Heart right ventricle (tissue), 16 donors: ENCODE results near the gene KIF15. TPM values are rescaled to one million over a fixed set of nuclear protein-coding genes. Genes with fewer than 3 reads are reported as not detected.

ENCODE experiments used
- ATAC-seq, 8 donors: fragments of 200-7000 bp; cut with Tn5 transposase; one replicate each; pipeline ENCODE4 v1.9.1; 2020; ENCODE audit warnings: mild to moderate bottlenecking in 8 of 8, moderate library complexity in 8 of 8, moderate number of reproducible peaks in 1 of 8
- DNase-seq, 2 donors: peaks; one replicate each; pipeline ENCODE4 v3.0.0-alpha.2; 2020
- H3K27ac ChIP-seq, 10 donors: fragments of 200-600 bp; sonication (generic) in 2 of 10; one replicate each; pipeline versions ENCODE4 v1.5.0 to v1.8.0; 2020 to 2022; ENCODE audit warnings: mild to moderate bottlenecking in 3 of 10
- H3K27me3 ChIP-seq, 7 donors: fragments of 200-600 bp; one replicate each; pipeline ENCODE4 v1.8.0; 2021 to 2022; ENCODE audit warnings: mild to moderate bottlenecking in 2 of 7
- H3K36me3 ChIP-seq, 9 donors: fragments of 200-600 bp; sonication (generic) in 1 of 9; one replicate each; pipeline versions ENCODE4 v1.5.0 to v1.8.0; 2020 to 2022; ENCODE audit warnings: mild to moderate bottlenecking in 2 of 9
- H3K4me1 ChIP-seq, 9 donors: fragments of 200-600 bp; sonication (generic) in 1 of 9; one replicate each; pipeline versions ENCODE4 v1.5.0 to v1.8.0; 2020 to 2022; ENCODE audit warnings: mild to moderate bottlenecking in 4 of 9
- H3K4me3 ChIP-seq, 10 donors: fragments of 200-600 bp; sonication (generic) in 2 of 10; one replicate each; pipeline versions ENCODE4 v1.5.0 to v1.8.0; 2020 to 2022; ENCODE audit warnings: mild to moderate bottlenecking in 7 of 10, moderate library complexity in 2 of 10
- H3K9me3 ChIP-seq, 11 donors: fragments of 200-600 bp in 10 of 11; sonication (generic) in 2 of 11; one replicate each; pipeline versions ENCODE4 v1.5.0 to v1.8.0; 2013 to 2022; ENCODE audit warnings: mild to moderate bottlenecking in 2 of 11, control low read depth in 1 of 11, moderate library complexity in 1 of 11
- CTCF ChIP-seq, 9 donors: fragments of 200-600 bp; sonication (generic) in 2 of 9; IDR thresholded peaks; one replicate each; pipeline versions ENCODE4 v1.5.0 to v1.8.0; 2021 to 2022; ENCODE audit warnings: antibody characterized with exemption in 9 of 9, mild to moderate bottlenecking in 5 of 9, moderate library complexity in 1 of 9
- WGBS, 2 donors: extraction: QIAGEN DNeasy Blood & Tissue Kit; methylation state at CpG; one replicate each; pipeline ENCODE4 v1.1.7; 2013; ENCODE audit warnings: inconsistent platforms in 1 of 2; 5-methylcytosine and 5-hydroxymethylcytosine counted together
- intact Hi-C, 10 donors: fragments of 100-400 bp; cut with DNase I; formaldehyde crosslinking; loops; one replicate each; pipeline versions ENCODE4 v1.11.1 to v1.14.2; 2022
- polyA plus RNA-seq, 2 donors: library from polyadenylated mRNA; stranded (reverse); fragments of 200-250 nt; gene quantifications; one replicate each; pipeline ENCODE4 v1.2.3, GENCODE V29; 2013
- total RNA-seq, 10 donors: library from RNA; stranded (reverse); fragmentation: NEBNext Ultra II Directional in 3 of 10; extraction: Animal tissue kit (Norgen Biotek cat#: 25700) in 3 of 10; gene quantifications; one replicate each; pipeline versions ENCODE4 v1.2.1 to v1.2.4, GENCODE V29; 2021 to 2023
- donor health status: Arrhythmogenic right ventricular cardiomyopathy.
- donor health status: ischemic (EF 13 %, LVEDD 7.1; RV severe dilation, severe dysfunction).
- donor health status: healthy with polysubstance abuse.
- donor health status: DM: no; HTN: yes; CAD: no.
- donor health status: DM: no; HTN: no; CAD: no.
- donor health status: ischemic (EF 25% LVEDD 6.9; RV normal size, moderate dysfunction).
- donor health status: ischemic (EF 25% LVEDD 5.7; RV mildly dilated, moderate dysfunction).
- donor health status: healthy.
- donor health status: DM: yes; HTN: yes; CAD: no.
- donor health status: Ischemic cardiomyopathy.
- donor health status: ischemic (EF 35%, LVEDD 5.7; RV mildly dilated, moderate dysfunction).
- donor health status: nonischemic (EF 11% LVEDD 7.7; RV severe dilation, severe dysfunction).
- donor health status: DM: yes; HTN: yes; CAD: no.
- donor health status: PGD.
- donor health status: ischemic (EF 29% LVEDD 5.4; RV normal size, mild dysfunction).
- donor health status: nonischemic (EF 23%, LVEDD 6.1; RV moderate dilation, normal function).

The KIF15 gene
- total and polyA plus RNA-seq, 12 donors = 0.17 to 1.9 (median 0.36) TPM

GRCh38 chr3:44832965-44833364, 71.4 kb downstream of the KIF15 start:
- ATAC-seq (peak in 1 of 8 donors; percentile 53), DNase-seq (no peak)
- H3K36me3 ChIP-seq = peaks cover 0 to 27% (median 0%) of the 10 kb centered on the region in 9 donors
- 65 to 74% methylated on average over 2 of the region's 2 CpGs for WGBS, 2 donors
- H3K4me3 ChIP-seq = peak overlapping the region in 6 of 10 donors; percentile 9 to 30 (median 23)
- intact Hi-C loops = no loop called here
- H3K27ac ChIP-seq = peak overlapping the region in 5 of 10 donors; percentile 16 to 42 (median 38)
- peaks cover 0 to 7% (median 0%) of the 10 kb centered on the region in 9 donors for H3K4me1 ChIP-seq
- H3K27me3 ChIP-seq = no peaks in the 10 kb centered on the region
- no peak for TF ChIP-seq CTCF (IDR thresholded peaks at IDR 0.05)
- H3K9me3 ChIP-seq = peaks cover 0 to 22% (median 6%) of the 10 kb centered on the region in 11 donors

GRCh38 chr3:44833394-44833793, 71.8 kb downstream of the KIF15 start:
- no peak for DNase-seq
- Histone ChIP-seq H3K9me3 (peaks cover 0 to 22% (median 6%) of the 10 kb centered on the region in 11 donors), H3K4me1 (peaks cover 0 to 7% (median 0%) of the 10 kb centered on the region in 9 donors), H3K4me3 (peak overlapping the region in 6 of 10 donors; percentile 9 to 30 (median 23)), H3K36me3 (peaks cover 0 to 29% (median 0%) of the 10 kb centered on the region in 9 donors), H3K27ac (peak overlapping the region in 5 of 10 donors; percentile 16 to 42 (median 38)), H3K27me3 (no peaks in the 10 kb centered on the region)
- ATAC-seq = peak in 3 of 8 donors; percentile 39 to 74 (median 67)
- WGBS, 2 donors = 43 to 59% methylated on average over 7 of the region's 7 CpGs
- intact Hi-C loops = no loop called here
- TF ChIP-seq CTCF (IDR thresholded peaks at IDR 0.05) = no peak

- DNase-seq (no peak), ATAC-seq (no peak)
- 94 to 100% methylated on average over 3 of the region's 3 CpGs for WGBS, 2 donors
- Histone ChIP-seq H3K9me3 (peaks cover 0 to 22% (median 6%) of the 10 kb centered on the region in 11 donors), H3K4me3 (no peak overlapping the region), H3K27me3 (no peaks in the 10 kb centered on the region), H3K36me3 (peaks cover 0 to 40% (median 0%) of the 10 kb centered on the region in 9 donors), H3K27ac (no peak overlapping the region), H3K4me1 (peaks cover 0 to 7% (median 0%) of the 10 kb centered on the region in 9 donors)
- intact Hi-C loops = no loop called here
- TF ChIP-seq CTCF (IDR thresholded peaks at IDR 0.05) = no peak
These were observed 74.1 kb downstream of the KIF15 start for GRCh38 chr3:44835684-44836083.

- intact Hi-C loops = no loop called here
- peaks cover 0 to 5% (median 0%) of the 10 kb centered on the region in 11 donors for H3K9me3 ChIP-seq
- no peak overlapping the region for H3K27ac ChIP-seq
- WGBS, 2 donors = 70 to 74% methylated on average over 2 of the region's 2 CpGs
- no peaks in the 10 kb centered on the region for H3K27me3 ChIP-seq
- H3K36me3 ChIP-seq = peaks cover 0 to 57% (median 0%) of the 10 kb centered on the region in 9 donors
- H3K4me3 ChIP-seq = no peak overlapping the region
- no peak for DNase-seq
- TF ChIP-seq CTCF (IDR thresholded peaks at IDR 0.05) = no peak
- peaks cover 0 to 21% (median 8%) of the 10 kb centered on the region in 9 donors for H3K4me1 ChIP-seq
- ATAC-seq = no peak
These were observed 80.8 kb downstream of the KIF15 start for GRCh38 chr3:44842376-44842775.
